Left hindlimb (tissue), 1 donor: ENCODE results near the gene COX8A.

Experiments
- DNase-seq: peaks from one replicate; pipeline ENCODE4 v3.0.0-alpha.2; 2018

The COX8A gene

DNA sequence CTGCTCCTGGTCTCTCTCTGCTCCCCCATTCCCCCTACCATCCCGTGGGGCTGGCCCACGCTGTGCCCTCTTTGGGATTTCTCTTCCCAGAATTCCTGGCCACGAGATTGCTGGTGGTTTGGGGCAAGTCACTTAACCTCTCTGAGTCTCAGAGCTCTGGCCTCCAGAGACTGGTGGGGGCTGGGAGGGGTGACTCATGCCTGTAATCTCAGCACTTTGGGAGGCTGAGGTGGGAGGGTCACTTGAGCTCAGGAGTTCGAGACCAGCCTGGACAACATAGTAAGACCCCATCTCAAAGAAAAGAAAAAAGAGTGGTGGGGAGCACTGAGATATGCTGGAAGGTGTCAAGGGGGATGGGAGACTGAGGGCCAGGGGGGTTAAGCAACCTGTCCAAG lies 30.2 kb downstream of the COX8A start:
- no peak for DNase-seq

- DNase-seq = no peak
Observed at GRCh38 chr11:64005691-64006090, 31.3 kb downstream of the COX8A start.

DNA sequence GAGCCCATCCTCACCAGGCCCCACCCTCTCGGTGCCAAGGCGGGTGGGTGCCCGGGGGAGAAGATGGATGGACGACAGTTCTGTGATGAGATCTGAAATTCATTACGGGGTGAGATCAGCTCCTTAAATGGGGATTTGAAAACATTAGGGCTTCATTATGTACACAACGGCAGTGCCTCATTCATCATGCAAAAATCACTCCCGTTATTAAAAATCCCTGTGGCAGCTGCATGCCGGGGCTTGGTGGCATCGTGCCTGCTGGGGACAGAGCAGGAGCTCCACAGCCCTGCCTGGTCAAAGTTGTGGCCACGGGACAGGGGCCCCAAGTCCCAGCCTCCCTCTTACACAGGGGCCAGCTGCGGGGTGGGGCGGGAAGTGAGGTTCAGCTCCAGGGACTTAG lies 32.0 kb downstream of the COX8A start:
- no peak for DNase-seq

GRCh38 chr11:64007160-64007628 lies 32.8 kb downstream of the COX8A start:
- DNase-seq = no peak

GRCh38 chr11:64007629-64008282 lies 33.3 kb downstream of the COX8A start:
- peak; percentile 70 for DNase-seq

DNA sequence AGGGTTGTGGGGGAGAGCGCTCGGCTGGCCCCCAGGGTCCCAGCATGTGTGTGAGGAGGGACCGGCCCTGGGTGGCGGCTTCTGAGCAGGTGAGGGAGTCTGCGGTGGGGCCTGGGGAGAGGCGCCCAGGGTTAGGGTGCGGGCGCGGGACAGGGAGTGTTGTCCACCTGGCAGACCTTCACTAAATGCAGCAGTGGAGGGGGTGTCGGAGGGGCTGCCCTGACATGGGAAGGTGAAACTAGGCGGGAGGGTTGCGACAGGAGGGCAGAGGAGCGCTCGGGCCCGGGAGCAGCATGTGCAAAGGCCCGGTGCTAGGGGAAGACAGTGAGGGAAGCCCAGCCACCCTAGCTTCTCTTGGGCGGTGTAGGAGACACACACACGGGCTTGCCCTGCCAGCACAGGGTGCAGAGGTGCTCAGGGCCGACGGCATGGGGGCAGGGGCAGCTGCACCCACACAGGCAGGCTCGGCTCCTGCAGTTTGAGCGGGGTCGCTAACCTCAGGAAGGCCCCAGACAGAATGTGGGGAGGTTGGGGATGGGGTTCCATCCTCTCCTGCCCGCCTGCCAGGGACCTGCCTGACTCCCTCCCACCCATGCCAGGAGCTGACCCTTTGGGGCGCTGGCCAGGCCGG lies 34.0 kb downstream of the COX8A start:
- no peak for DNase-seq

DNA sequence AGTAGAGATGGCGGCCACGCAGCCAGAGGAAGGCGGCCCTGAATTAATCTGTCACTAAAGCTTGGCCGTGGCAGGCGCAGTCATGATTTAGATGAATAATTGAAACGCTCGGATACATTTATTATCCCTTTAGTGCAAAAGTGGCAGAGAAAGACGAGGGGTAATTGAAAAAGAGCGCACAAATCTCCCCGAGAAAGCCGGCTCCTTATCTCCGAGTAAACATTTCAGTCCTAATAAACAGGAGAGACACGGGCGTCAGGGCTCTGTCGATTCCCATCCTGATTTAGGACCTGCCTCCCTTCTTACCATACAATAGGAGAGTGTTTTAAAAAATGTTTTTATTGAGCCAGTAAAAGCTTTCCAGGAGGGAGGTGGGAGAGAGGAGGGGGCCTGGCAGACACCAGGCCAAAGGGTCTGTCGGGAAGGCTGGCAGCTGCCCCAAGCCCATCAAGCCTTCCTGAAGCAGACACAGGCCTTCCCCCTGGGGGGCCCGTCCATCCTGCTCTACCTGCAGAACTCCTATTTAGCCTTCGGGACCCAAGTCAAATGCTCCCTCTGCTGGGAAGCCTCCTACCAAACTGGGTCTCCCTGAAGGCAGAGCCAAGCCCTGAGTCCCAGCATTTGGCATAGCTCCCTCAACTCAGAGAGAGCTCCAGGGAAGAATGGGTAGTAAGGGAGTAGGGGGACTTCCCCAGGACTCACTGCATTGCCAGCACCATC lies 34.7 kb downstream of the COX8A start:
- no peak for DNase-seq

- no peak for DNase-seq
Observed at GRCh38 chr11:64009710-64010109, 35.3 kb downstream of the COX8A start.

GRCh38 chr11:64010783-64011182 lies 36.4 kb downstream of the COX8A start:
- DNase-seq = no peak

DNA sequence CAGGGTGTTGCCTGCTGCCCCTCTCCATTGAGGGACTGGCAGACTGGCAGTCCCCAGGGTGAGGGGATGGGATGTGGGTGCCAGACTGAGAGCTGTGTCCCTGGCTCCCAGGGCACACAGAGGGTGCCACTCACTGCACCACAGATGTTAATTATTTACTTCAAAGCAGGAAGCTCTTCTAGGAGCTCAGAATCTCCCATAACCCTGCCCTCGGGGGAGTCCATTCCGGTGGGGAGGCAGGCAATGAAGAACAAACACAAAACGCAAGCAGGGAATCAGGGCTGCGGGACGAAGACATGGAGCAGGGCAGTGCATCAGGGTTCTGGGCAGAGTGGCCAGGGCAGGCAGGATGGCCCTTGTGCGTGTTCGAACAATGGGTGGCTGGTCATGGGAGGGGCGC lies 37.0 kb downstream of the COX8A start:
- no peak for DNase-seq

DNA sequence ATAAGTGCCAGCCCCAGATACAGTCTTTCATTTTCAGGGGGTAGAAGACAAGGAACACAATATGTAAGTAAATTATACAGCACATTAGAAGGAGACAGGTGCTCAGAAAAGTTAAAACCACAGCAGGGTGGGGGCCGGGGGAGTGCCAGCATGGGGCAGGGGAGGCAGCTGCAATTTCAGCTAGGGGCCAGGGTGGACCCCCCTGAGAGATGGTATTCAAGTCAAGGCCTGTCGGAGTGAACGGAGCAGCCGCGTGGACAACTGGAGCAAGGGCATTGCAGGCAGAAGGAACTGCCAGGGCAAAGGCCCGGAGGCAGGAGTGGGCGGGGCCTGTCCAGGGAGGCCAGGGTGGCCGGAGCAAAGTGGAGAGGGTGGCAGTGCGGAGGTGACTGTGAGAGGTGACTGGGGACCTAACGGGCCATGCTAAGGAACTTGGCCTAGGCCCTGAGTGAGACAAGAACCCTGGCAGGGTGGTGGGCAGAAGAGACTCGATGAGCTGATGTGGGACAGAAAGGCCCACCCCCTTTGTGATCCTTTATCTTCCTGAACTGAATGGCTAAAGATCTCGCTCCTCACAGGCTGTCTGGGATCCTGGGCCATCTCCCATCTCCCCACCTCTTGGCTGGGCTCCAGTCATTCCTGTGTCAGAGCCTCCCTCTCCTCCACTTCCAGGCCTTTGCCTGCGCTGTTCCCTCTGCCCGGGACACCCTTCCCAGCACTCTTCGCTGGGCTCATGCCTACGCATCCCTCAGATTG lies 38.9 kb downstream of the COX8A start:
- no peak for DNase-seq

DNA sequence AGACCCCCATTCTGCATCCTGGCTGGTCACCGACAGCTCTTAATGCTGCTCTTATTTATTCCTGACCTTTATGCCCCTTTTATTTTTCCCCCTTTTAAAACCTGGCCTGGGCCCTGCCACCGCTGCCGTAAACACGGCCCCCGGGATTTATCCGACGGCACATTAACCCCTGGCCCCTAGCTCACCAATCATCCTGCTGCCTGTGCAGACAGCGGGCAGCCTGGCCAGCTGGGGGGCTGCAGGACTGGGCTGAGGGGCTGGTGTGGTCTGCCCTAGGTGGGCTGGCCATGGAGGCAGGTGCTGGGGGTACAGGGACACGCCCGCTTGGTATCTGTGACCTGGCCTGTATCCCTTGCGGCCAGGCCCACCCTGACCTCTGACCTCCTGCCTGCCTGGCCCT lies 39.9 kb downstream of the COX8A start:
- DNase-seq = no peak

- DNase-seq = no peak
Observed at GRCh38 chr11:64015510-64015909, 41.1 kb downstream of the COX8A start.

DNA sequence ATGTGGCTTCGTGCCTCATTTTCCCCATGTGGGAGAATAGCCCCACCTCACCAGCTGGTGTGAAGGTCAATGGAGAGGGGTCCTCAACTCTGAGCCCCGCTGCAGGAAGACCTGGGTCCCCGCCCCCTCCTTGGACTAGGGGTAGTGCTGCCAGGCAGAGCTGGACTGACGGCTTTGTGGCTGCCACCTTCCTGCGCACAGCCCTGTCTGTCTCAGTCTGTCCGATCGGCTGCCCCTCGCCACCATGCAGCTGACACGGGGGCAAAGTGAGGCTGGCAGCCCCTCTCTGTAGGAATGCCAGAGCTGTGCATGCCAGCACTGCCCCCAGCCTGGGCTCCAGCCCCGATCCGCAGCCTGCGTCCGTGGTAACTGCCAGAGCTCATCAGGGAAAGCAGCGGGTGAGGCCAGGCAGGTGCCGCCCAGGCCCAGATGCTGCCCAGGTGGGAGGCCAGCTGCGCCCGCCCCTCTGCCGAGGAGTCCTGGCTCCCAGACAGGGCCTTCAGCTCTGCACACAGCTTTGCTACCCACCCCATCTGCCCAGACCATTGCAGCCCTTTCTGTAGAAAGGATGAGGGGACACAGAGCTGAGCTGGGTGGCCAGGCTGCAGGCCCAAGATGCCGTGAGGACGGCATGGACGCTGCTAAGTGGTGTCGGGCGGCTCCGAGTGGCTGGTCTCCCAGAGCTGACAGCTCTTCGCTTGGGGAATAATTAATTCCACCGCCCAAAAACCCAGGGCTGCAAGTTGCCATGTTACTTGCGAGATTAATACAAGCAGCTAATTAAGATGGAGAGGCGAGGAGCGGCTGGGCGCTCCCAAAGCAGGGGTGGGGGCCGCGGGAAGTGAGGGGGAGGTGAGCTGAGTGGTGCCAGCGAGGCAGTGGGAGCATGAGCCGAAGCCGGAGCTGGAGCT lies 41.8 kb downstream of the COX8A start:
- DNase-seq = no peak

- DNase-seq = no peak
Observed at GRCh38 chr11:64017945-64018224, 43.5 kb downstream of the COX8A start.

DNA sequence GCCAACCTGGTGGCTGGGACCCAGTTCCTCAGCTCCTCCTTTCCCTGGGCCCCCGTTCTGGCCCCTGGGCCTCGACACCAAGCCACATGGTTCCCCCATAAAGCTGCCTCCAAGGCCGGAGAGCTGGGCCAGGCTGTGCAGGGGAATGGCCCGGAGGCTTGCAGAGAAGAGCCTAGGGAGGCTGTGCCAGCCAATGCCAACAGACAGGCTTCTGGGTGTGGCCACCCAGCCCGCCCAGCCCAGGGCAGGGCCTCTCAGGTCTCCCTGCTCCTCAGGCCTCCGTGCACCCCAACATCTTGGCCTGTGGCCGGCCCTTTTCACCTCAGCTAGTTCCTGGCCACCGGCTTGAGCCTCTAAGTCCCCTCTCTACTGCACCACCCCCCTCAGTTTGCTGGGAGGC lies 43.9 kb downstream of the COX8A start:
- DNase-seq = no peak

DNA sequence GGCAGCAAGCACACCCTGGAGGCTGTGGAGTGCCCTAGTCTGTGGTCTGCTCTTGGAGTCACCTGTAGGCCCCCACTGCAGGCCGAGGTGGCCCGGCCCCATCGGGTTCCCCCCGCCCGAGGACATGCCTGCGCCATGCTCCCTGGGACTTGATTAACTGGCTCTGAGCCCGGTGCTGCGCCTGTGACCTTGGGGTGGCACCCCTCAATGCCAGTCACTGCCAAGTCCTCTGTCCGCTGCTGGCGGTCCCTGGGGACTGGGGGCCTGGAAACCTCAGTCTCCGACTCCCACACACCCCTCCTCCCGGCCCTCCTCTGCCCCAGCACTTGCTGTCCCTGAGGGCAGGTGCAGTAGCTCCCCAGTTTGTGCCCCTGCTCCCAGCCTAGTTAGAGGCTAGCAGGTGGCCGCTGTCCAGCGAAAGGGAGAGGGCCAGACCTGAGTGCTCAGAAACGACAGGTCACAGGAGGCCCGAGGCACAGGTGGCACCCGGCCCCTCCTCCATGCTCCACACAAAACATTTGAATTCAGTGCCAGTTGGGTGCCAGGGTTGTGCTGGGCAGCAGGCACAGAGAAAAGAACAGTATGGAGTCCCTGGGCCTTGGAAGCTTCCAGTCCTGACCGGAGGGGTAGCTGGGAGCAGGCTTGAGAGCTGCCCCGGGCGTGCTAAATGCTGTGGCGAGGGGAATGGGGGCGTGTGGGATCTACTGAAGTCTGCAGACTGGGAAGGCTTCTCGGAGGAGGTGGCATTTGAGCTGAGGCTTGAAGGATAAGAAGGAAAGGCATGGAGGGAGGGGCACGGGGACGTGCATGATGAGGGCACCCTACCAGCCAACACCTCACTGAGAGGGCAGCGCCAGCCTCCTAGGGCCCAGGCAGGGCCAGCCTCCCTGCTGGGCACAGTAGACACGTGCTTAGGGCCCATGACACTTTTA lies 45.0 kb downstream of the COX8A start:
- no peak for DNase-seq

DNA sequence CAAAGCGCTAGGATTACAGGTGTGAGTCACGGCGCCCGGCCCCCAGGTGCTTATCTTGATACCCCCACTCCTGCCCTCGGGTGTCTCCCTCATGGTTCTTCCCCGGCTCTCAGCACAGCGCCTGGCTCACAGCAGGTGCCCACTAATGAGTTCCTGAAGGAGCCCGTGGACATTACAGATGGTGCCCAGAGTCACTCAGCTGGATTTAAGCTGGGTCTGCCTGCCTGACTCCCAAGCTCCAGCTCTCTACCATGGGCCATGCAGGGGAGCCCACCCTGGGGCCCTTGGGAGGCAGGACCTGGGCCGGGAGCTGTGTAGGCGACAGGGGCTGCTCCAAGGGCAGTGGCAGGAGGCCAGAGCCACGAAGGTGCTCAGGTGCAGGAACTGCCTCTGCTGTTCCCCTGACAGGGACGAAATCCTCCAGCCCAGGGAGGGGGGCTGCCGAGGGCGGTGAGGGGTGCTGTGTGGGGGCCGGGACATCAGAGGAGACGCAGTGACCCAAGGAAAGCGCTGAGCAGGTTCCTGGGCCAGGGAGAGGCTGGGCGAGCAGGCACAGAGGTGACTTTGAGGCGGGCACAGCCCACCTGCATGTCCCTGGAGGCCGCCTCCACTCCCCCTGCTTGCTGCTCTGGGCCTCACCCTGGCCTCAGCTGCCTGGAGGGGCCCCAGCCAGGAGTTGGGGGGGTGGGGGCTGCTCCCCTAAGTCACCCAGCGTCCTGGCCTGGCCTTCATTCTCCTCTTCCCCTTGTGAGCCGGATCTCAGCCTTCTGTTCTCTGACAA lies 46.7 kb downstream of the COX8A start:
- no peak for DNase-seq

DNA sequence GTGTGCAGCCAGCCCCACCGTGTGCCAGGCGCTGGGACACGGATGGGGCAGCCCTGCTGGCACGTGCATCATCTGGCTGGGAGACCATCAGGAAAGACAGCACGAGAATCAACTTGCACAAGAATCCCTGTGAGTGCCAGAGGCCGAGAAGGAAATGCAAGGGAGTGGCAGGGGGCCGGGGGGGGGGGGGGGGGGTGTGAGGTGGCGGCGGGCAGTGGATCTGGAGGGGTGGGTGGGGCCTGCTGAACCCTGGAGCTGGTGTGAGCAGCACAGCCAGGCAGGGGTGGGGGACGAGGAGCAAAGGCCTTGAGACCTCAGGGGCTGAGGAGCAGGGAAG lies 47.3 kb downstream of the COX8A start:
- DNase-seq = no peak

DNA sequence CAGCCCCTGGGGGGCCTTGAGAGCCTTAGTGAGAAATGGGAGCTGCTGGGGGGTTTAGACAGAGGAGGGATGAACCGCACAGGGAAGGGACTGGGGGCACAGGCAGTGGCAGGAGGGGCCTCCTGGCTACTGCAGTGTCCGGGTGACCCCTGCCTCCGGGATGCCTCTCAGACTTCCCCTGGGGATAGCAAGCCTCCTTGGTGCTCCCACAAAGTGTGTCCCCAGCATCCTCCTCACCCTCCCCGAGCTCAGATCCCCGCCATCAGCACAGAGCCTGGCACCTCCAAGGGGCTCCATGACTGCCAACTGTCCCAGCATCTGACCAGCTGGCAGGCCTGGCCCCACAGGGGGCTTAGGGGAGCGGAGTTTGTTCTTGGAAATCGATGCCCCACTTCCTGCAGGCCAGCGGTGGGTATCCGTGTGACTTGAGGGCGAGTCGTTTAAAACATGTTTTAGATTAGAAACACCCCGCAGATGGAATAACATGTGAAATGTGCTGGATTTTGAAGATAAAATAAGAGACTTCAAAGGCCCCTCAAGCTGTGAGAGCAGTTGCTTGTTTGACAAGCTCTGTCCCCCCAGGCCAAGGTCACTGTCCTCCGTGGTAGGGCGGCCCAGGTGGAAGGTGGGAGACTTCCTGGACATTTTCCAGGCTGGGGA lies 47.8 kb downstream of the COX8A start:
- no peak for DNase-seq
